Esophagus (tissue), 2 donors: ENCODE measurements around the gene TAF12. TPM values are rescaled to one million over a fixed set of nuclear protein-coding genes. Genes with fewer than 3 reads are reported as not detected.
"Not testable (repeated sequence)": the region's sequence is repeated elsewhere in the genome, so short reads cannot be mapped to it uniquely, and the experiment has no call there.

ENCODE experiments used
- H3K27ac ChIP-seq, 2 donors: one replicate each; pipeline ENCODE4 v1.5.1; 2013; ENCODE audit warnings: low read depth in 2 of 2, mild to moderate bottlenecking in 2 of 2, inconsistent platforms in 1 of 2, low read length in 1 of 2, moderate library complexity in 1 of 2
- H3K27me3 ChIP-seq, 2 donors: one replicate each; pipeline ENCODE4 v1.6.1; 2013; ENCODE audit warnings: low read length in 2 of 2, control low read depth in 1 of 2, mild to moderate bottlenecking in 1 of 2; ENCODE audit not compliant: insufficient read depth in 2 of 2, control insufficient read depth in 1 of 2
- H3K36me3 ChIP-seq, 2 donors: one replicate each; pipeline ENCODE4 v1.6.1; 2013; ENCODE audit warnings: low read length in 1 of 2; ENCODE audit not compliant: control insufficient read depth in 2 of 2, insufficient read depth in 2 of 2
- H3K4me1 ChIP-seq, 2 donors: one replicate each; pipeline ENCODE4 v1.6.1; 2013; ENCODE audit warnings: low read length in 1 of 2; ENCODE audit not compliant: control insufficient read depth in 2 of 2, insufficient read depth in 2 of 2
- H3K4me3 ChIP-seq, 2 donors: one replicate each; pipeline ENCODE4 v1.5.1; 2013; ENCODE audit warnings: low read length in 2 of 2, mild to moderate bottlenecking in 2 of 2, low read depth in 1 of 2, moderate library complexity in 1 of 2
- H3K9me3 ChIP-seq, 2 donors: one replicate each; pipeline ENCODE4 v1.6.1; 2013; ENCODE audit warnings: mild to moderate bottlenecking in 2 of 2, low read depth in 1 of 2, low read length in 1 of 2, moderate library complexity in 1 of 2; ENCODE audit not compliant: control insufficient read depth in 2 of 2, insufficient read depth in 1 of 2
- WGBS, 2 donors: extraction: QIAGEN DNeasy Blood & Tissue Kit; methylation state at CpG; one replicate each; pipeline ENCODE4 v1.1.7; 2013; 5-methylcytosine and 5-hydroxymethylcytosine counted together
- polyA plus RNA-seq, 2 donors: library from polyadenylated mRNA; stranded (reverse); fragments of 200-250 nt; gene quantifications; one replicate each; pipeline ENCODE4 v1.2.3, GENCODE V29; 2013
- donor health status: healthy with polysubstance abuse.
- donor health status: Bipolar disorder and iron deficiency.

TAF12 gene
- polyA plus RNA-seq, 2 donors, result 19.3 to 25.2 TPM

- no peak overlapping the region for H3K4me3 ChIP-seq
- no peaks in the 10 kb centered on the region for H3K27me3 ChIP-seq
- no peaks in the 10 kb centered on the region for H3K9me3 ChIP-seq
- no peak overlapping the region for H3K27ac ChIP-seq
- peaks cover 0 to 3% of the 10 kb centered on the region in 2 donors for H3K4me1 ChIP-seq
- no peaks in the 10 kb centered on the region for H3K36me3 ChIP-seq
- 89 to 93% methylated on average over 1 of the region's 1 CpG for WGBS, 2 donors
Measured at GRCh38 chr1:28646040-28646439, 3.2 kb upstream of the TAF12 start.

- H3K4me1 ChIP-seq, H3K9me3 ChIP-seq, H3K27ac ChIP-seq, H3K36me3 ChIP-seq, H3K4me3 ChIP-seq, H3K27me3 ChIP-seq: not testable (repeated sequence)
- 96 to 97% methylated on average over 11 of the region's 11 CpGs for WGBS, 2 donors
Measured at GRCh38 chr1:28645406-28645805, 2.5 kb upstream of the TAF12 start.

- H3K4me3 ChIP-seq, result no peak overlapping the region
- peak overlapping the region; percentile 33 to 93 for H3K27ac ChIP-seq
- H3K36me3 ChIP-seq, result no peaks in the 10 kb centered on the region
- no peaks in the 10 kb centered on the region for H3K9me3 ChIP-seq
- peaks cover 0 to 3% of the 10 kb centered on the region in 2 donors for H3K4me1 ChIP-seq
- WGBS, 2 donors, result 92 to 96% methylated on average over 3 of the region's 3 CpGs
- no peaks in the 10 kb centered on the region for H3K27me3 ChIP-seq
Measured at GRCh38 chr1:28644494-28644893, 1.6 kb upstream of the TAF12 start.

GRCh38 chr1:28642056-28642846, 616 bp downstream of the TAF12 start:
- H3K27ac ChIP-seq, result peak overlapping the region; percentile 90 to 98
- H3K9me3 ChIP-seq, result no peaks in the 10 kb centered on the region
- 1% methylated on average over 26 of the region's 26 CpGs for WGBS, 2 donors
- no peaks in the 10 kb centered on the region for H3K27me3 ChIP-seq
- peaks cover 0 to 3% of the 10 kb centered on the region in 2 donors for H3K4me1 ChIP-seq
- peak overlapping the region; percentile 84 to 94 for H3K4me3 ChIP-seq
- no peaks in the 10 kb centered on the region for H3K36me3 ChIP-seq

GRCh38 chr1:28640766-28641165, 2.1 kb downstream of the TAF12 start:
- peaks cover 0 to 3% of the 10 kb centered on the region in 2 donors for H3K4me1 ChIP-seq
- H3K27me3 ChIP-seq, result no peaks in the 10 kb centered on the region
- no peak overlapping the region for H3K4me3 ChIP-seq
- H3K9me3 ChIP-seq, result no peaks in the 10 kb centered on the region
- WGBS, 2 donors, result 81 to 87% methylated on average over 1 of the region's 1 CpG
- H3K27ac ChIP-seq, result no peak overlapping the region
- no peaks in the 10 kb centered on the region for H3K36me3 ChIP-seq

- Histone ChIP-seq H3K27ac (no peak overlapping the region), H3K36me3 (no peaks in the 10 kb centered on the region), H3K4me1 (no peaks in the 10 kb centered on the region), H3K27me3 (no peaks in the 10 kb centered on the region), H3K9me3 (no peaks in the 10 kb centered on the region), H3K4me3 (no peak overlapping the region)
- 96 to 97% methylated on average over 4 of the region's 4 CpGs for WGBS, 2 donors
Measured at GRCh38 chr1:28632560-28632959, 10.3 kb downstream of the TAF12 start.

GRCh38 chr1:28631713-28632112, 11.2 kb downstream of the TAF12 start:
- Histone ChIP-seq H3K27me3 (no peaks in the 10 kb centered on the region), H3K4me3 (no peak overlapping the region), H3K4me1 (no peaks in the 10 kb centered on the region), H3K9me3 (no peaks in the 10 kb centered on the region), H3K36me3 (no peaks in the 10 kb centered on the region), H3K27ac (no peak overlapping the region)
- 94 to 96% methylated on average over 1 of the region's 1 CpG for WGBS, 2 donors

GRCh38 chr1:28613175-28613574, 29.7 kb downstream of the TAF12 start:
- peaks cover 5 to 13% of the 10 kb centered on the region in 2 donors for H3K36me3 ChIP-seq
- 91 to 96% methylated on average over 5 of the region's 5 CpGs for WGBS, 2 donors
- H3K9me3 ChIP-seq, result no peaks in the 10 kb centered on the region
- H3K27me3 ChIP-seq, result no peaks in the 10 kb centered on the region
- no peak overlapping the region for H3K27ac ChIP-seq
- no peaks in the 10 kb centered on the region for H3K4me1 ChIP-seq
- H3K4me3 ChIP-seq, result no peak overlapping the region

GRCh38 chr1:28606771-28607170, 36.1 kb downstream of the TAF12 start:
- 82 to 83% methylated on average over 2 of the region's 2 CpGs for WGBS, 2 donors
- Histone ChIP-seq H3K27ac (no peak overlapping the region), H3K36me3 (peaks cover 5 to 13% of the 10 kb centered on the region in 2 donors), H3K4me1 (no peaks in the 10 kb centered on the region), H3K9me3 (no peaks in the 10 kb centered on the region), H3K27me3 (no peaks in the 10 kb centered on the region), H3K4me3 (no peak overlapping the region)

- WGBS, 2 donors, result 88 to 91% methylated on average over 6 of the region's 6 CpGs
Measured at GRCh38 chr1:28604962-28605361, 37.9 kb downstream of the TAF12 start.

More at GRCh38 chr1:28604962-28605361, 37.9 kb downstream of the TAF12 start:
- H3K9me3 ChIP-seq, result no peaks in the 10 kb centered on the region
- no peaks in the 10 kb centered on the region for H3K27me3 ChIP-seq
- H3K4me1 ChIP-seq, result no peaks in the 10 kb centered on the region
- H3K27ac ChIP-seq, result no peak overlapping the region
- no peak overlapping the region for H3K4me3 ChIP-seq
- peaks cover 5 to 7% of the 10 kb centered on the region in 2 donors for H3K36me3 ChIP-seq
